Activated CD8-positive, alpha-beta memory T cell treated with anti-CD3 and anti-CD28 coated beads for 36 hours (primary cell): ENCODE results near the gene SEC23A. TPM values are rescaled to one million over a fixed set of nuclear protein-coding genes. Genes with fewer than 3 reads are reported as not detected.
"Not testable (repeated sequence)": the region's sequence is repeated elsewhere in the genome, so short reads cannot be mapped to it uniquely, and the experiment has no call there.

Experiments used
- CTCF ChIA-PET: fragments of 350-600 bp; sonication (Branson Sonifier 250); formaldehyde crosslinking; loops from one replicate; lab custom pipeline; 2021; ENCODE audit warnings: antibody characterized with exemption; lab: Charles Lee
- POLR2A ChIA-PET: fragments of 350-600 bp; sonication (Branson Sonifier 250); formaldehyde crosslinking; loops from one replicate; lab custom pipeline; 2021; ENCODE audit warnings: antibody characterized with exemption; lab: Charles Lee
- total RNA-seq, 2 experiments: library from RNA; stranded (reverse); gene quantifications; one replicate each; pipeline ENCODE4 v1.2.3, GENCODE V29; 2021

SEC23A gene
- total RNA-seq, 2 experiments from 2014 or later: 37.1 to 41.1 TPM

DNA sequence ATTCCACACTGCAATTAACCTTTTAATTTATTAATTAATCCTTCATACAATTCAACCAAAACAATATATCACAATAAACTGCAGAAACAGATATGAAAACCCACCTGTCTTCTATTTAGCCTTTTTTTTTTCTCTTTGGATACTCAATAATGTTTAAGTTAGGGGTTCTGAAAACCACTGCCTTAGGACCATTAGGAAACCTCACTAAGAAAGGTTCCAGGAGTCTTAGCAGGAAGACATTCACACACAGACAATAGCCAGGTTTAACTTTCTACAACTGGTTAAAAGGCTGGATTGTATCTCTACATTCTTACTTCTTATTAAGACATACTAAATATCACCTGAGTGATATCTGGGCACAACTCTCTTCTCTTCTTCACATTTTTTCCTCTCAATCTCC lies 3.3 kb downstream of the SEC23A start:
- POLR2A ChIA-PET: no interaction called here
- CTCF ChIA-PET: no interaction called here

DNA sequence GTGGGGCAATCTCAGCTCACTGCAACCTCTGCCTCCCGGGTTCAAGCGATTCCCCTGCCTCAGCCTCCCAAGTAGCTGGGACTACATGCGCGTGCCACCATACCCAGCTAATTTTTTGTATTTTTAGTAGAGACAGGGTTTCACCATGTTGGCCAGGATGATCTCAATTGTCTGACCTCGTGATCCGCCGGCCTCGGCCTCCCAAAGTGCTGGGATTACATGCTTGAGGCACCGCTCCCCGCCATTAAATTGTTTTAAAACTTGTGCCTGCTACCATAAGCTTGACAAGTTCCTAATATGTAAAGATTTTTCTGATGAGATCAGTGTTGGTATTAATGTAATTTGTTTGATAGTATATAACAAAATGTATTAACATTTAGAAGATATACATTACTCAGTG lies 3.8 kb downstream of the SEC23A start:
- CTCF ChIA-PET: interaction anchor here (0.7 kb wide), 1 partner anchor 168 kb away, joined by 4 read pairs; no protein-coding TSS in a partner anchor
- POLR2A ChIA-PET: interaction anchor here (0.6 kb wide), 1 partner anchor 8 kb away, joined by 9 read pairs; no protein-coding TSS in a partner anchor

DNA sequence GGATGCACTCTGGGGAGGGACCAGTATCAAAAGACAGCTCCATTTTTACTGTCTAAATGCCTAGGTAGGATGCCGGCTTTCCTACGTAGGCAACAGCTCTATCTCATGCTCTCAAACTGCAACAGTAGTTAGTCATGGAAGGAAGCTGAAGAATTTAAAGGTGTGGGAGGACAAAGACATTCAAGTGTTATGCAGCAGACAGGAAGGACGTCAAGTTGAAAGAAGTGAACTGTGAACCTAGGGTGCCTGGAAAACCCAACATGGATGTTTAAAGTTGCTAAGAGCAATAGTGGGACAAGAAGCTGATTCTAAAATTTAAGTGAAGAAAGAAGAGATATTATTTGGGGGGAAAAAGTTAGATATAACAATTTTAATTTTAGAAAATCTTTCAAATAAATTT lies 5.9 kb downstream of the SEC23A start:
- CTCF ChIA-PET: interaction anchor here (0.8 kb wide), 1 partner anchor 16 kb away, joined by 3 read pairs; no protein-coding TSS in a partner anchor

DNA sequence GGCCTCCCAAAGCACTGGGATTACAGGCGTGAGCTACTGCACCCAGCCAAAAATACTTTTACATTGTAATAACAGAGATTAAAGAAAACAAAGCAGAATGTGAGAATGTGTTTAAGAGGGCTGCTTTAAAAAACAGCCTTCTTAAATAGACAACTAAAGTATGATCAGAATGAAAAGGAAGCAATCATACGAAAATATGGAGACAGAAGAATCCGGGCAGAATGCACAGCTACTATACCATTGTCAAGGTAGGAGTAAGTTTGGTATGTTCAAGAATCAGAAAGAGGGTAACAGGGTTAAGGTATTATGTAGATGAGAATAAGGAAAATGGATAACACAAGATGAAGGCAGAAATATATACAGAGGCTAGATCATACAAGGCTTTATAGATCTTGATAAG lies 8.5 kb downstream of the SEC23A start:
- CTCF ChIA-PET: no interaction called here

More for the DNA sequence above, 5.9 kb downstream of the SEC23A start:
- POLR2A ChIA-PET: interaction anchor here (0.6 to 1.4 kb wide), 3 partner anchors 27 to 78 kb away, joined by 3 to 6 read pairs (median 3); partner anchors contain the start of gene PNN

DNA sequence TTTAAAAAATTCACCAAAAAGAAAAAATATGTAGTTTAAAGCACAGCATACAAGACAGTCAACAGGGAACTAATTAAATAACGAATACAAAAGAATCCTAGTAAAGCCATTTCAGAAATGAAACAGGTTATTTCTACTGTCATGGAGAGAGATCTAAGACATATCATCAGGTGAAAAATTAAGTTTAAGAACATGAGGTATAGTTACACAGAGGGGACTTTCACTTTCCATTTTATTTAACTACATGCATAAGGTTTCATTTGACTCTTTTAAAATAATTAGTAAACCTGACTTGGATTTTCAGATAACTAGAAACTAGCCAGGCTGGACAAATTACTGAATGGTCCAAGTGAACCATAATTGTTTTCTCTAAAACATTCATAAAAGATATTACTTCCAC lies 11.3 kb downstream of the SEC23A start:
- ChIA-PET CTCF (no interaction called here), POLR2A (no interaction called here)

More for the DNA sequence above, 8.5 kb downstream of the SEC23A start:
- POLR2A ChIA-PET: interaction anchor here (0.5 kb wide), 1 partner anchor 93 kb away, joined by 3 read pairs; no protein-coding TSS in a partner anchor

DNA sequence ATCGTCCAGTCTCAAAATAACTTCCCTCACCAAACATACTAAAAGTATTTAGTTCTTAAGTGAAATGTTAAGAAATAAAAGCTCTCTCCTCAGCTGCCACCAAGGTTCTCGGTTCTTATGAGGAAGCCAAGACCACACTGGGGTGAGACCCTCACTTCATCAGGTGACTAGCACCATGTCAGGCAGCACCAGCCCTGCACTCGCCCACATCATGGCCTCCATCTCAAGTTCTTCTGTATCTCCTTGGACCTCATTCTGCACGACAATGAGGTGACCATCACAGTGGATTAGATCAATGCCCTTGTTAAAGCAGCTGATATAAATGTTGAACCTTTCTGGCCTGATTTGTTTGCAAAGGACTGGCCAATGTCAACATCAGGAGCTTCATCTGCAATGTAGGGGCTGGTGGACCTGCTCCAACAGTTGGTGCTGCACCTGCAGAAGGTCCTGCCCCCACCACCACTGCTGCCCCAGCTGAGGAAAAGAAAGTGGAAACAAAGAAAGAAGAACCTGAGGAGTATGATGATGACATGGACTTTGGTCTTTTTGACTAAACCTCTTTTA lies 12.4 kb downstream of the SEC23A start:
- POLR2A ChIA-PET: interaction anchor here (0.6 kb wide), 2 partner anchors 9 to 293 kb away, joined by 3 to 9 read pairs; no protein-coding TSS in a partner anchor
- CTCF ChIA-PET: no interaction called here

DNA sequence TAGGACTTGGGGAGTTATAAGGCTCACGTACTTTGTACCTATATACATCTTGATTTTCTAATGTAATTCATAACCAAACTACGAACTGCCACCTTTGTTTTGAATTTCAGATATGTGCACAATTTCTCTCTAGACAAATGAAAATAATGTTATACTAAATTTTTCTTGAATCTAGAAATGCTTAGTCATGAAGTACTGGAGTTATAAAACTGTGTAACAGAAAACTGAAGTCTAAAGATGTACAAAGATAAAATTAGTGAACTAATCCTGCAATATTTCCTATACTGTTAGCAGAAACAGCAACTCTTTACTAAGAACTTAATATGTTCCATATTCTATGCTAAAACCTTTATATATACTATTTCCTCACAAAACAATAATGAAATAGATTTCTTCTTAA lies 15.5 kb downstream of the SEC23A start:
- CTCF ChIA-PET: no interaction called here
- POLR2A ChIA-PET: no interaction called here

DNA sequence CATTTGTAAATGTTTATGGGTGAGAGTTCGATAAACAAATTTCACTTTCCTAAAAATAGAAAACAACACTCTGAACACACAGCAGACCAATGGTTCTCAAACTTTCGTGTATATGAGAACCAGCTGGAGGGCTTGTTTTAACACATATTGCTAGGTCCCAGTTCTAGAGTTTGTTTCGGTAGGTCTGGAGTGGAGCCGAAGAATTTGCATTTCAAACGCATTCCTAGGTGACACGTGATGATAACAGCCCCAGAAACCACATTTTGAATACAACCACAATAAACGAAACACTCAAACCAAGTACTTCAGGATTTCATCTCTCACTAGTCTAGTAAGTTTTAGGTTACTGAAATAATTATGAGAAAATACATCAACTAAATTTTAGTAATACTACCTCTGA lies 17.1 kb downstream of the SEC23A start:
- CTCF ChIA-PET: no interaction called here
- POLR2A ChIA-PET: no interaction called here

DNA sequence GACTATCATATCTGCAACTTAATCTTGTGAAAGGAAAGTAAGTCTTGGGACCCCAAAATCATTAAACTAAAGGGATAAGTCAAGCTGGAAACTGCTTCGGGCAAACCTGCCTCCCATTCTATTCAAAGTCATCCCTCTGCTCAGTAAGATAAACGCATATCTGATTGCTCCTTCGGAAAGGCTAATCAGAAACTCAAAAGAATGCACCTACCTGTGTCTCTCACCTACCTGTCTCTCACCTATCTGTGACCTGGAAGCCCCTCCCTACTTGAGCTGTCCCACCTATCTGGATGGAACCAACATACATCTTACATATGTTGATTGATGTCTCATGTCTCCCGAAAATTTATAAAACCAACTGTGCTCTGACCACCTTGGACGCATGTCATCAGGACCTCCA lies 19.9 kb downstream of the SEC23A start:
- ChIA-PET POLR2A (no interaction called here), CTCF (no interaction called here)

DNA sequence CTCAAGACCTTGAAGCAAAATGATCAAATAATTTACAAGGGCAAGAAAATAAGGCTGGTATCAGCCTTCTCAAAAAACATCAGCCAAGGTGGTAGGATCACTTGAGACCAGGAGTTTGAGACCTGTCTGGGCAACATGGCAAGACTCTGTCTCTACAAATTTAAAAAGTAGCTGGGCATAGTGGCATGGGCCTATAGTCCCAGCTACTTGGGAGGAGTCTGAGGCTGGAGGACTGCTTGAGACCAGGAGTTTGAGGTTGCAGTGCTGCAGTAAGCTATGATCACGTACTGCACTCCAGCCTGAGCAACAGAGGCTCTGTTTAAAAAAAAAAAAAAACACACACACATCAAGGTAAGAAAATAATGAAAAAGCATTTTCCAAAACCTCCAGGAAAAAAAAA lies 22.1 kb downstream of the SEC23A start:
- POLR2A ChIA-PET: no interaction called here
- CTCF ChIA-PET: no interaction called here

DNA sequence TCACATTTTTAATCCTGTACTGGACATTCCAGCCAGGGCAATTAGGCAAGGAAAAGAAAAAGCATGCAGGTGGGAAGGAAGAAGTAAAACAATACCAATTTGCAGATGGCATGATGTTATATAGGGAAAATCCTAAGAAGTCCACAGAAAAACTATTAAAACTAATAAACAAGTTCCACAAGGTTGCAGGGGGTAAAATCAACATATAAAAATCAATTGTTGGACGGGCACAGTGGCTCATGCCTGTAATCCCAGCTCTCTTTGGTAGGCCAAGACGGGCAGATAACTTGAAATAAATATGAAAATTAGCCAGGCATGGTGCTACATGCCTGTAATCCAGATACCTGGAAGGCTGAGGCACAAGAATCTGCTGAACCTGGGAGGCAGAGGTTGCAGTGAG lies 31.9 kb downstream of the SEC23A start:
- CTCF ChIA-PET: no interaction called here
- POLR2A ChIA-PET: no interaction called here

DNA sequence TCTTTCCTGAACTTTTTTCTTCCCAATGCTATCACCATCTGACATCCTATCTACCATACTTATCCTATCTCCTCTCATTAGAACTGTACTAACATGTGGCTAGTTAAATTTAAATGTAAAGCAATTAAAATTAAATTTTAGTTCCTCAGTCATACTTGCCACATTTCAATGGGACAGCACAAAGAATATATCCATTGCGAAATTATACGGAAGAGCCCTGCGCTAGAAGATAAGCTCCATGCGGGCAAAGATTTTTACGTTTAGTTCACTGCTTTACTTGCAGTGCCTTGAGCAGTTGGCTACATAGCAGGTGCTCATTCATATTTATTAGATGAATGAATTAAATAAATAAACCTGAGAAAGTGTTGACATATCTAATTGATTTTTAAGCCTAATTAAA lies 33.1 kb downstream of the SEC23A start:
- POLR2A ChIA-PET: no interaction called here
- CTCF ChIA-PET: interaction anchor here (1.0 kb wide), 1 partner anchor 360 kb away, joined by 3 read pairs; no protein-coding TSS in a partner anchor

DNA sequence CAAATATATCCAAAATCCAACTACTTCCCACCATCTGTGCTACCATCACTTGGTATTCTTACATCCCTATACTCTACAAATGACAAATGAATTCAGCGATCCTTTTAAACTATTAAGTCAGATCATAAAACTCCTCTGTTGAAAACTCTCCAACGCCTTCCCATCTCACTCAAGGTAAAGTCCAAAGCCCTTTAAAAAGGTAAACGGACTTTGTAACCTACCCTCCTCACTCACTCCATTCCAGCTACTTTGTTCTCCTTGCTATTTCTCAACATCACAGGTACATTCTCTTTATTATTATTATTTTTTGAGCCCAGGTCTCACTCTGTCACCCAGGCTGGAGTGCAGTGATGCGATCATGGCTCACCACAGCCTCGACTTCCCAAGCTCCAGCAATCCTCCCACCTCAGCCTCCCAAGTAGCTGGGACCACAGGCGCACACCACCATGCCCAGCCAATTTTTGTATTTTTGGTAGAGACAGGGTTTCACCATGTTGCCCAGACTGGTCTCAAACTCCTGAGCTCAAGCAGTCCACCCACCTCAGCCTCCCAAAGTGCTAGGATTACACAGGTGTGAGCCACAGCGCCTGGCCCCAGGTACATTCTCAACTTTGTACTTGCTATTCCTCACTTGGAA lies 33.7 kb downstream of the SEC23A start:
- CTCF ChIA-PET: interaction anchor here (1.0 kb wide), 1 partner anchor 361 kb away, joined by 3 read pairs; no protein-coding TSS in a partner anchor
- POLR2A ChIA-PET: not testable (repeated sequence)

DNA sequence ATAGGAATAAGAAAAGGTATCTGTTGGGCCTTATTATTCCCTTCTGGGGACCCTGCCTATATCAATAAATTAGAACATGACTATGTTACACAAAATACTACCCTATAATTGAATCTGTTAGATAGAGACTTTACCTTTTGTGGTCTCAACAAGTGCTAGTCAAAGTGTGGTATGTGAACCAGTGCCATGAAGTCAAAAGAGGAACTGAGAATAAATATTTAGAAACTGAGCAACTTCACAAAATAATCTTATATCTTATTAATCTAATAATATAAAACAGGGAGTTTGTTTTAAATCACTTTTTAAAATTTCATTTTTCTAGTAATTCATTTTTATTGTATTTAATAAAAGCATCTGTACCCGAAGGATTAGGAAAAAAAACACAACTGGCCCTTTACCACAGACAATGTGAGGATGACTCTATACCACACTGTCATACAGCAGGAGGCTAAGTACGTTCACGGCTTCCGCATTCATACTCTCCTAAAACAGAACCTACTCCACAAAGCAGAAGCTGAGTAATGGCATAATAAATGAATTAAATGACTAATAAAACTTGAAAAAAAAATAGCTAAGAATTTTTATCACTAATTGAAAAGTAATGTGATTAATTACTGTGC lies 42.1 kb downstream of the SEC23A start:
- CTCF ChIA-PET: no interaction called here
- POLR2A ChIA-PET: no interaction called here

DNA sequence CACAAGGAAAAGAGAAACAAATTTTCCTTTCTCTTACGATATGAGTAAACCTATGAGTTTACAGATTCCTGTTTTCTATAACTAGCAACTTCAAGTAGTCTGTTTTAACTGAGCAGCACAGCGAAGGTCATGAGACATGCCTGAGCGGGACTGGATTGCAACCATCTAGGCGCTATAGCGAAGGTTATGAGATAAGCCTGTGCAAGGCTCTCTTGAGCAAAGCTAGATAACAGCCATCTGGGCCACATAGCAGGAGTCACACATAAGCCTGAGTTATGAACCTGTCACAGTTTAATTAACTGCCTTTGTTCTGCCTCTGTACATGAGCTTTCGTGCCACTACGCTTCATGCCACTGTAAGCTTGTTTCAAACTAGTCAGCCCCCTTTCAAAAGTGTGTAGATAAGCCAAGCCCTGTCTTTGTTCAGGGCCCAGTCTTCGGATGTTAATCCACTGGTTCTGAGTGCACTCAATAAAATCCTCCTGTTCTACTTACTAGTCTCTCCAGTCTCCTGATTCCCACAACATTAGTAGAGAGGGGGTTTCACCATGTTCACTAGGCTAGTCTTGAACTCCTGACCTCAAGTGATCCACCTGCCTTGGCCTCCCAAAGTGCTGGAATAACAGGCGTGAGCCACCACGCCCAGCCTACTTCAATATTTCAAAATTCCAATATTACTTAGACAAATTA lies 47.1 kb downstream of the SEC23A start:
- ChIA-PET CTCF (interaction anchor here (1.0 kb wide), 1 partner anchor 8 kb away, joined by 3 read pairs; no protein-coding TSS in a partner anchor), POLR2A (interaction anchor here (0.6 kb wide), 1 partner anchor 114 kb away, joined by 3 read pairs; the partner anchor contains the start of gene TRAPPC6B)

DNA sequence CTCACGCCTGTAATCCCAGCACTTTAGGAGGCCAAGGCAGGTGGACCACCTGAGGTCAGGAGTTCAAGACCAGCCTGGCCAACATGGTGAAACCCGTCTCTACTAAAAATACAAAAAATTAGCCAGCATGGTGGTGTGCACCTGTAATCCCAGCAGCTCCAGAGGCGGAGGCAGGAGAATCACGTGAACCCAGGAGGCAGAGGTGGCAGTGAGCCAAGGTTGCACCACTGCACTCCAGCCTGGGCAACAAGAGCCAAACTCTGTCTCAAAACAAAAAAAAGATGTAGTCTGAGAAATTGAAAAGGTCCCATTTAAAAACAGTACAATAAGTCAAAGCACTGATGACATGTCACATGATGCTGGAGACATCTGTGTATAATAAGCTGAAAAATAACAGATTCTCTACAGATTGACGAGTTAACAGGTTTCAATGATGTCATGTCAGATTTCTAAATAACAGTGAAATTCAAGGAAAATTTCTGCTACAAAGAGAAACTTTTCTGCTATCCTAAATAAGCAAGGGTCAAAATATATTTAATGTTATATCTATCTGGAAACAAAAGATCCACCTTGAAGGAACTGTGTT lies 50.1 kb downstream of the SEC23A start:
- CTCF ChIA-PET, POLR2A ChIA-PET: not testable (repeated sequence)

DNA sequence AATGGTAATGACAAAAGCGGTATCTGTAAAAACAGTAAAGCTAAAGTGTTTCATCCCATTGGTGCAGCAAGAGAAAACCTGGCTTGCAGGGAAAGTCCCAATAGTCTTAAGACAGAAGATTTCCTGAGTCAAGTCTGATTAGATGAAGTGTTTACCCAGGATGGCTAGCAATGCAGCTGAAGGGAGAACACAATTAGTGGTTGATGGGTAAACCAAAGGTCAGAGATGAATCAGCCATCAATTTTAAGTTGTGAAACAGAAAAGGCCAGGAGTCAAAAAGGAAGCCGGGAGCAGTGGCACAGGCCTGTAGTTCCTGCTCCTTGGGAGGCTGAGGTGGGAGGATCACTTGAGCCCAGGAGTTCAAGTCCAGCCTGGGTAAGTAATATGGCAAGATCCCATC lies 52.6 kb downstream of the SEC23A start:
- POLR2A ChIA-PET: no interaction called here

DNA sequence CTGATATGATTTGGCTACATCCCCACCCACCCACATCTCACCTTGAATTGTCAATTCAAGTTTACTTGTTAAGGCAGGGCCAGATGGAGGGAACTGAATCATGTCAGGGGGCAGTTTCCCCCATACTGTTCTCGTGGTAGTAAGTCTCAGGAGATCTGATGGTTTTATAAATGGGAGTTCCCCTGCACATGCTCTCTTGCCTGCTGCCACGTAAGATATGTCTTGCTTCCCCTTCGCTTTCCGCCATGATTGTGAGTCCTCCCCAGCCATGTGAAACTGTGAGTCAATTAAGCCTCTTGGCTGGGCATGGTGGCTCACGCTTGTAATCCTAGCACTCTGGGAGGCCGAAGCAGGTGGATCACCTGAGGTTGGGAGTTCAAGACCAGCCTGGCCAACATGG lies 57.1 kb downstream of the SEC23A start:
- CTCF ChIA-PET, POLR2A ChIA-PET: not testable (repeated sequence)

More for the DNA sequence above, 52.6 kb downstream of the SEC23A start:
- CTCF ChIA-PET: no interaction called here

DNA sequence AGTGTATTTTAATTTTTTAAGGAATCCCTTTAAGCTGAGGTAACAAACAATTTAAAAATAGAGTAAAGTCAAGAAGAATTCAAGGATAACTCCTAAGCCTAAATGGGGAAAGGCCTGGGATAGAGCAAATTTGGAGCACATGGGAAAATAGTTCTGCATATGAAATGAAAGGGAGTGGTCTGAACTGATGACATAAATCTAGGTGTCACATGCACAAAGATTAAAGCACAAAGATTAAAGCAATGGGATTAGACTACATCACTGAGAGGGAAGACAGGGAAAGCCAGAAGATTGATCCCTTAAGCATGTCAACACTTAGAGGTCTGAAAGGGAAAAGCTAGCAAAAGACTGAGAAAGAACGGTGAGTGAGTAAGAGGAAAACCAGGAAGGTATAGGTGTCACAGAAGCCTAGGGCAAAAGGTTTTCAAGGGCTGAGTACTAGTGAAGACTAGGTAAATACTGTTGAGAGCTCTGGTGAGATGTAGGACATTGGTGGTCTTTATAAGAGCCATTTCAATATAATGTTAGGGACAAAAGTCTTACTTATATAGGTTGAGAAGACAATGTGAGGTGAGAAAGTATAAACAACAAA lies 59.6 kb downstream of the SEC23A start:
- CTCF ChIA-PET: no interaction called here
- POLR2A ChIA-PET: interaction anchor here (0.6 kb wide), 1 partner anchor 119 kb away, joined by 11 read pairs; no protein-coding TSS in a partner anchor
